Natural killer cell (primary cell): ENCODE measurements around the gene CCHCR1. TPM values are rescaled to one million over a fixed set of nuclear protein-coding genes. Genes with fewer than 3 reads are reported as not detected.

Experiments used
- ATAC-seq, 3 donors: fragments of 150-1000 bp in 2 of 3; fragments of 200-7000 bp in 1 of 3; cut with Tn5 transposase; 1 replicate in 1 of 3; 2 replicates in 2 of 3; pipeline ENCODE4 v1.10.0; 2021; ENCODE audit warnings: mild to moderate bottlenecking in 2 of 3, moderate library complexity in 2 of 3
- DNase-seq, 2 donors: peaks; one replicate each; pipeline versions ENCODE4 v3.0.0 to v3.0.0-alpha.2; 2013 to 2021; ENCODE audit warnings: mixed read lengths in 1 of 2
- H3K27ac ChIP-seq: one replicate; pipeline ENCODE4 v1.5.1; 2013; ENCODE audit warnings: mild to moderate bottlenecking, low read length
- H3K27me3 ChIP-seq: one replicate; pipeline ENCODE4 v1.6.1; 2013; ENCODE audit warnings: low read length; ENCODE audit not compliant: control insufficient read depth, insufficient read depth
- H3K36me3 ChIP-seq: one replicate; pipeline ENCODE4 v1.6.1; 2013; ENCODE audit warnings: low read length; ENCODE audit not compliant: control insufficient read depth, insufficient read depth
- H3K4me1 ChIP-seq: one replicate; pipeline ENCODE4 v1.6.1; 2013; ENCODE audit warnings: low read length; ENCODE audit not compliant: control insufficient read depth, insufficient read depth
- H3K4me3 ChIP-seq: one replicate; pipeline ENCODE4 v1.5.1; 2013; ENCODE audit warnings: low read length
- H3K9me3 ChIP-seq: one replicate; pipeline ENCODE4 v1.6.1; 2013; ENCODE audit warnings: low read length; ENCODE audit not compliant: control insufficient read depth, insufficient read depth
- H3K27ac Mint-ChIP-seq, 2 donors: one replicate each; pipeline ENCODE4 v1.8.0; 2022; ENCODE audit warnings: mild to moderate bottlenecking in 2 of 2, mixed read lengths in 2 of 2, moderate library complexity in 1 of 2
- H3K27me3 Mint-ChIP-seq, 2 donors: one replicate each; pipeline ENCODE4 v1.8.0; 2022; ENCODE audit warnings: low read depth in 2 of 2, mixed read lengths in 2 of 2
- H3K36me3 Mint-ChIP-seq: one replicate; pipeline ENCODE4 v1.8.0; 2022; ENCODE audit warnings: mixed read lengths
- H3K4me1 Mint-ChIP-seq, 2 donors: one replicate each; pipeline ENCODE4 v1.8.0; 2022; ENCODE audit warnings: mixed read lengths in 2 of 2
- H3K4me3 Mint-ChIP-seq: one replicate; pipeline ENCODE4 v1.8.0; 2022; ENCODE audit warnings: mild to moderate bottlenecking, moderate library complexity, mixed read lengths
- H3K9me3 Mint-ChIP-seq, 2 donors: one replicate each; pipeline ENCODE4 v1.8.0; 2022; ENCODE audit warnings: mixed read lengths in 2 of 2
- WGBS: methylation state at CpG from one replicate; pipeline ENCODE4 v1.1.7; 2013; ENCODE audit warnings: missing lambda C conversion rate; ENCODE audit not compliant: insufficient coverage; 5-methylcytosine and 5-hydroxymethylcytosine counted together
- intact Hi-C: fragments of 100-400 bp; cut with micrococcal nuclease; formaldehyde crosslinking; loops from one replicate; pipeline ENCODE4 v1.14.2; 2022
- total RNA-seq, 4 donors: library from RNA; stranded (reverse); fragments of 120-200 nt in 1 of 4; gene quantifications; one replicate each; pipeline versions ENCODE4 v1.2.3 to v1.2.4, GENCODE V29; 2013 to 2022
- TF ChIP-seq, protein P1 (sequence below): fragments of 200-600 bp; IDR thresholded peaks from one replicate; pipeline ENCODE4 v1.8.0; 2022; ENCODE audit warnings: antibody characterized with exemption

The CCHCR1 gene
- total RNA-seq, 3 donors from 2014 or later (not counting 1 experiment from before 2014, with no cell fraction given) = 13.0 to 20.7 (median 16.9) TPM

DNA sequence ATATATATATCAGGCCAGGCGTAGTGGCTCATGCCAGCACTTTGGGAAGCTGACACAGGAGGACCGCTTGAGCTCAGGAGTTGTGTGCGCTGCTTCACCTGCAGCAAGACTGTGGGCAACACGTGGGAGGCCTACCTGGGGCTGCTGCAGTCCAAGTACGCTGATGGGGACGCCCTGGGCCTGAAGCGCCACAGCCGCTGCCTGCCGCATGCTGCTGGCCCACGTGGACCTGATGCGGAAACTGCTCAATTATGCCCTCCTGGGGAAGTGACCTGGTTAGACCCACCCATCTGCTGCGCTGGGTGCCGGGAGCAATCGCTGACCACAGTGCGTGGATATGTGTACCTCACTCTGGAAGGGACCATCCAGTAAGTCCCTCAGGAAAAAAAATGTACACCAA lies 17.0 kb downstream of the CCHCR1 start:
- Mint-ChIP-seq H3K27ac (no peak overlapping the region), H3K9me3 (no peaks in the 10 kb centered on the region), H3K4me1 (peaks cover 5 to 6% of the 10 kb centered on the region in 2 donors), H3K36me3 (no peaks in the 10 kb centered on the region), H3K4me3 (no peak overlapping the region), H3K27me3 (peaks cover 0 to 3% of the 10 kb centered on the region in 2 donors)
- 91% methylated on average over 15 of the region's 15 CpGs for WGBS
- intact Hi-C loops = no loop called here
- DNase-seq (no peak), ATAC-seq (no peak)
- H3K4me1 ChIP-seq = peaks cover 6% of the 10 kb centered on the region
- H3K27me3 ChIP-seq = no peaks in the 10 kb centered on the region
- no peak overlapping the region for H3K4me3 ChIP-seq
- TF ChIP-seq, protein P1, sequence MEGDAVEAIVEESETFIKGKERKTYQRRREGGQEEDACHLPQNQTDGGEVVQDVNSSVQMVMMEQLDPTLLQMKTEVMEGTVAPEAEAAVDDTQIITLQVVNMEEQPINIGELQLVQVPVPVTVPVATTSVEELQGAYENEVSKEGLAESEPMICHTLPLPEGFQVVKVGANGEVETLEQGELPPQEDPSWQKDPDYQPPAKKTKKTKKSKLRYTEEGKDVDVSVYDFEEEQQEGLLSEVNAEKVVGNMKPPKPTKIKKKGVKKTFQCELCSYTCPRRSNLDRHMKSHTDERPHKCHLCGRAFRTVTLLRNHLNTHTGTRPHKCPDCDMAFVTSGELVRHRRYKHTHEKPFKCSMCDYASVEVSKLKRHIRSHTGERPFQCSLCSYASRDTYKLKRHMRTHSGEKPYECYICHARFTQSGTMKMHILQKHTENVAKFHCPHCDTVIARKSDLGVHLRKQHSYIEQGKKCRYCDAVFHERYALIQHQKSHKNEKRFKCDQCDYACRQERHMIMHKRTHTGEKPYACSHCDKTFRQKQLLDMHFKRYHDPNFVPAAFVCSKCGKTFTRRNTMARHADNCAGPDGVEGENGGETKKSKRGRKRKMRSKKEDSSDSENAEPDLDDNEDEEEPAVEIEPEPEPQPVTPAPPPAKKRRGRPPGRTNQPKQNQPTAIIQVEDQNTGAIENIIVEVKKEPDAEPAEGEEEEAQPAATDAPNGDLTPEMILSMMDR = no peak
- peaks cover 2% of the 10 kb centered on the region for H3K36me3 ChIP-seq
- H3K9me3 ChIP-seq = no peaks in the 10 kb centered on the region
- no peak overlapping the region for H3K27ac ChIP-seq

- DNase-seq (no peak), ATAC-seq (no peak)
- H3K9me3 Mint-ChIP-seq = no peaks in the 10 kb centered on the region
- no peak overlapping the region for H3K4me3 Mint-ChIP-seq
- no peaks in the 10 kb centered on the region for H3K27me3 ChIP-seq
- H3K27ac Mint-ChIP-seq = no peak overlapping the region
- peaks cover 5 to 6% of the 10 kb centered on the region in 2 donors for H3K4me1 Mint-ChIP-seq
- WGBS = 73% methylated on average over 4 of the region's 4 CpGs
- H3K27ac ChIP-seq = no peak overlapping the region
- peaks cover 6% of the 10 kb centered on the region for H3K4me1 ChIP-seq
- intact Hi-C loops = no loop called here
- no peaks in the 10 kb centered on the region for H3K9me3 ChIP-seq
- no peak overlapping the region for H3K4me3 ChIP-seq
- H3K27me3 Mint-ChIP-seq = peaks cover 0 to 3% of the 10 kb centered on the region in 2 donors
- H3K36me3 ChIP-seq = no peaks in the 10 kb centered on the region
- H3K36me3 Mint-ChIP-seq = no peaks in the 10 kb centered on the region
- TF ChIP-seq, protein P1 = no peak
These were observed 18.0 kb downstream of the CCHCR1 start for GRCh38 chr6:31139599-31139998.

GRCh38 chr6:31138982-31139381 lies 18.6 kb downstream of the CCHCR1 start, which contains the start of gene PSORS1C2:
PSORS1C2 (minus strand) TSS chr6:31139066; CDS start chr6:31139026, 40 bp downstream.
- no peak within 1 kb of the TSS for H3K27ac Mint-ChIP-seq
- TF ChIP-seq, protein P1 = no peak
- intact Hi-C loops = no loop called here
- no peak within 1 kb of the TSS for H3K4me3 Mint-ChIP-seq
- H3K9me3 ChIP-seq = no peaks in the 10 kb centered on the region
- no peaks in the 10 kb centered on the region for H3K9me3 Mint-ChIP-seq
- ATAC-seq (no peak), DNase-seq (no peak)
- peaks cover 0 to 3% of the 10 kb centered on the region in 2 donors for H3K27me3 Mint-ChIP-seq
- H3K36me3 ChIP-seq = no peaks in the 10 kb centered on the region
- H3K4me3 ChIP-seq = no peak within 1 kb of the TSS
- peaks cover 5 to 6% of the 10 kb centered on the region in 2 donors for H3K4me1 Mint-ChIP-seq
- 82% methylated on average over 4 of the region's 4 CpGs for WGBS
- H3K27me3 ChIP-seq = no peaks in the 10 kb centered on the region
- peaks cover 6% of the 10 kb centered on the region for H3K4me1 ChIP-seq
- no peaks in the 10 kb centered on the region for H3K36me3 Mint-ChIP-seq
- H3K27ac ChIP-seq = no peak within 1 kb of the TSS

GRCh38 chr6:31135710-31136109 lies 21.9 kb downstream of the CCHCR1 start:
- 86% methylated on average over 6 of the region's 10 CpGs for WGBS
- TF ChIP-seq, protein P1 = no peak
- H3K4me1 ChIP-seq = peaks cover 6% of the 10 kb centered on the region
- H3K4me3 Mint-ChIP-seq = no peak overlapping the region
- no peaks in the 10 kb centered on the region for H3K36me3 Mint-ChIP-seq
- peaks cover 5 to 6% of the 10 kb centered on the region in 2 donors for H3K4me1 Mint-ChIP-seq
- H3K27ac ChIP-seq = no peak overlapping the region
- peaks cover 0 to 3% of the 10 kb centered on the region in 2 donors for H3K27me3 Mint-ChIP-seq
- intact Hi-C loops = no loop called here
- H3K27me3 ChIP-seq = no peaks in the 10 kb centered on the region
- no peaks in the 10 kb centered on the region for H3K36me3 ChIP-seq
- DNase-seq (no peak), ATAC-seq (no peak)
- no peak overlapping the region for H3K4me3 ChIP-seq
- H3K27ac Mint-ChIP-seq = no peak overlapping the region
- no peaks in the 10 kb centered on the region for H3K9me3 ChIP-seq
- H3K9me3 Mint-ChIP-seq = no peaks in the 10 kb centered on the region
